Karpas-422 (cell line): ENCODE measurements around the gene PYY. TPM values are rescaled to one million over a fixed set of nuclear protein-coding genes. Genes with fewer than 3 reads are reported as not detected.

Source experiments
- DNase-seq: peaks from one replicate; pipeline ENCODE4 v3.0.0-alpha.2; 2015
- H2AFZ ChIP-seq: fragments of 200-600 bp; sonication (generic); 2 replicates; pipeline ENCODE4 v1.6.1; 2014; ENCODE audit warnings: antibody characterized with exemption, low read length, mixed read lengths
- H3K27ac ChIP-seq: fragments of 200-600 bp; sonication (generic); 2 replicates; pipeline ENCODE4 v1.5.1; 2014; ENCODE audit warnings: mild to moderate bottlenecking, low read length, moderate library complexity
- H3K27me3 ChIP-seq: fragments of 200-600 bp; sonication (generic); 2 replicates; pipeline ENCODE4 v1.6.1; 2014; ENCODE audit warnings: low read length, mixed read lengths
- H3K36me3 ChIP-seq: fragments of 200-600 bp; sonication (generic); 2 replicates; pipeline ENCODE4 v1.6.1; 2014; ENCODE audit warnings: low read length, mixed read lengths; ENCODE audit not compliant: insufficient read depth
- H3K4me1 ChIP-seq: fragments of 200-600 bp; sonication (generic); 2 replicates; pipeline ENCODE4 v1.6.1; 2014; ENCODE audit warnings: mild to moderate bottlenecking, low read length, mixed read lengths
- H3K4me2 ChIP-seq: fragments of 200-600 bp; sonication (generic); 2 replicates; pipeline ENCODE4 v1.6.1; 2014; ENCODE audit warnings: low read length, low read depth, mild to moderate bottlenecking; ENCODE audit not compliant: poor library complexity, severe bottlenecking
- H3K4me3 ChIP-seq: fragments of 200-600 bp; sonication (generic); 2 replicates; pipeline ENCODE4 v1.5.1; 2014; ENCODE audit warnings: mild to moderate bottlenecking, antibody characterized with exemption, low read length, mixed read lengths
- H3K79me2 ChIP-seq: fragments of 200-600 bp; sonication (generic); 2 replicates; pipeline ENCODE4 v1.6.1; 2014; ENCODE audit warnings: mild to moderate bottlenecking, low read length, mixed read lengths
- H3K9ac ChIP-seq: fragments of 200-600 bp; sonication (generic); 2 replicates; pipeline ENCODE4 v1.6.0; 2014; ENCODE audit warnings: low read length
- H3K9me2 ChIP-seq: fragments of 200-600 bp; sonication (generic), shearing (Covaris generic); replicated peaks from 2 replicates; pipeline ENCODE4 v1.6.0; 2014; ENCODE audit warnings: mild to moderate bottlenecking, low read length, moderate library complexity; ENCODE audit not compliant: insufficient read depth
- H3K9me3 ChIP-seq: fragments of 300-700, 200-600 bp; sonication (generic); 2 replicates; pipeline ENCODE4 v1.6.1; 2014; ENCODE audit warnings: low read length, mixed read lengths
- H4K20me1 ChIP-seq: fragments of 200-600 bp; sonication (generic); 2 replicates; pipeline ENCODE4 v1.6.1; 2014; ENCODE audit warnings: mild to moderate bottlenecking, antibody characterized with exemption, low read length, low read depth; ENCODE audit not compliant: insufficient read depth
- total RNA-seq: library from RNA; depleted of rRNA; stranded (reverse); fragments of >200 nt; shearing (Covaris generic); gene quantifications from 2 replicates; pipeline ENCODE4 v1.2.3, GENCODE V29; 2014; ENCODE audit warnings: low replicate concordance

Gene PYY
- total RNA-seq, 1 experiment from 2014 or later = not detected

GRCh38 chr17:43913584-43913983, 40.2 kb downstream of the PYY start:
- peaks cover 14% of the 10 kb centered on the region for H3K4me1 ChIP-seq
- H3K27me3 ChIP-seq = no peaks in the 10 kb centered on the region
- H2AFZ ChIP-seq = no peak overlapping the region
- no peak for DNase-seq
- no peak overlapping the region for H3K9ac ChIP-seq
- no peaks in the 10 kb centered on the region for H3K79me2 ChIP-seq
- H3K9me3 ChIP-seq = no peaks in the 10 kb centered on the region
- no peaks in the 10 kb centered on the region for H3K36me3 ChIP-seq
- H3K27ac ChIP-seq = no peak overlapping the region
- H3K4me2 ChIP-seq = no peak overlapping the region
- H3K9me2 ChIP-seq = no peaks in the 10 kb centered on the region
- H4K20me1 ChIP-seq = no peaks in the 10 kb centered on the region
- no peak overlapping the region for H3K4me3 ChIP-seq

- no peak overlapping the region for H3K27ac ChIP-seq
- no peak overlapping the region for H3K9ac ChIP-seq
- no peaks in the 10 kb centered on the region for H3K79me2 ChIP-seq
- H4K20me1 ChIP-seq = no peaks in the 10 kb centered on the region
- no peaks in the 10 kb centered on the region for H3K27me3 ChIP-seq
- H3K9me3 ChIP-seq = no peaks in the 10 kb centered on the region
- H3K4me3 ChIP-seq = no peak overlapping the region
- H3K9me2 ChIP-seq = no peaks in the 10 kb centered on the region
- no peaks in the 10 kb centered on the region for H3K36me3 ChIP-seq
- no peak overlapping the region for H3K4me2 ChIP-seq
- no peak for DNase-seq
- peaks cover 19% of the 10 kb centered on the region for H3K4me1 ChIP-seq
- no peak overlapping the region for H2AFZ ChIP-seq
These were observed 41.0 kb downstream of the PYY start for GRCh38 chr17:43912635-43913304.

- H3K27ac ChIP-seq = no peak overlapping the region
- H3K36me3 ChIP-seq = no peaks in the 10 kb centered on the region
- no peak for DNase-seq
- H3K79me2 ChIP-seq = no peaks in the 10 kb centered on the region
- 0 out of 2 replicates have a peak, but pooled peaks cover 3% of the 10 kb centered on the region for H4K20me1 ChIP-seq
- H3K27me3 ChIP-seq = no peaks in the 10 kb centered on the region
- no peaks in the 10 kb centered on the region for H3K9me2 ChIP-seq
- no peak overlapping the region for H2AFZ ChIP-seq
- no peaks in the 10 kb centered on the region for H3K9me3 ChIP-seq
- no peak overlapping the region for H3K9ac ChIP-seq
- H3K4me3 ChIP-seq = no peak overlapping the region
- no peak overlapping the region for H3K4me2 ChIP-seq
- peaks cover 20% of the 10 kb centered on the region for H3K4me1 ChIP-seq
These were observed 41.8 kb downstream of the PYY start for GRCh38 chr17:43911904-43912303.

- 0 out of 2 replicates have a peak, but pooled peaks cover 4% of the 10 kb centered on the region for H4K20me1 ChIP-seq
- no peak overlapping the region for H3K9ac ChIP-seq
- H2AFZ ChIP-seq = no peak overlapping the region
- H3K27ac ChIP-seq = no peak overlapping the region
- no peak overlapping the region for H3K4me2 ChIP-seq
- no peaks in the 10 kb centered on the region for H3K9me3 ChIP-seq
- no peaks in the 10 kb centered on the region for H3K79me2 ChIP-seq
- H3K4me3 ChIP-seq = no peak overlapping the region
- H3K36me3 ChIP-seq = no peaks in the 10 kb centered on the region
- no peaks in the 10 kb centered on the region for H3K27me3 ChIP-seq
- H3K9me2 ChIP-seq = no peaks in the 10 kb centered on the region
- H3K4me1 ChIP-seq = peaks cover 15% of the 10 kb centered on the region
- no peak for DNase-seq
These were observed 44.1 kb downstream of the PYY start for GRCh38 chr17:43909537-43910231.

- 0 out of 2 replicates have a peak, but pooled peaks cover 4% of the 10 kb centered on the region for H4K20me1 ChIP-seq
- H2AFZ ChIP-seq = 0 out of 2 replicates have a peak overlapping the region, but pooled peaks have one; percentile 81
- no peaks in the 10 kb centered on the region for H3K27me3 ChIP-seq
- no peaks in the 10 kb centered on the region for H3K79me2 ChIP-seq
- no peaks in the 10 kb centered on the region for H3K36me3 ChIP-seq
- H3K9me2 ChIP-seq = no peaks in the 10 kb centered on the region
- H3K9me3 ChIP-seq = no peaks in the 10 kb centered on the region
- peak; percentile 90 for DNase-seq
- H3K4me3 ChIP-seq = no peak overlapping the region; the same call in 1 of the 2 replicates
- peaks cover 15% of the 10 kb centered on the region for H3K4me1 ChIP-seq
- H3K27ac ChIP-seq = no peak overlapping the region
- H3K4me2 ChIP-seq = peak overlapping the region; percentile 68
- no peak overlapping the region for H3K9ac ChIP-seq
These were observed 45.6 kb downstream of the PYY start for GRCh38 chr17:43907998-43908721.

- DNase-seq = peak; percentile 82
- H3K4me2 ChIP-seq = peak within 1 kb of the TSS; percentile 68
These were observed 46.2 kb downstream of the PYY start, which contains the start of gene MPP2 for GRCh38 chr17:43907425-43907981. Gene MPP2 (minus strand): TSS chr17:43907536. CDS start chr17:43904460, 3,076 bp downstream.

GRCh38 chr17:43906951-43907424, 46.8 kb downstream of the PYY start:
- no peak overlapping the region for H3K27ac ChIP-seq
- H3K9me3 ChIP-seq = no peaks in the 10 kb centered on the region
- DNase-seq = no peak
- no peaks in the 10 kb centered on the region for H3K36me3 ChIP-seq
- peaks cover 15% of the 10 kb centered on the region for H3K4me1 ChIP-seq
- no peak overlapping the region for H2AFZ ChIP-seq
- H3K9ac ChIP-seq = 0 out of 2 replicates have a peak overlapping the region, but pooled peaks have one; percentile 34
- H3K27me3 ChIP-seq = no peaks in the 10 kb centered on the region
- 0 out of 2 replicates have a peak, but pooled peaks cover 4% of the 10 kb centered on the region for H4K20me1 ChIP-seq
- peak overlapping the region; percentile 68 for H3K4me2 ChIP-seq
- H3K9me2 ChIP-seq = no peaks in the 10 kb centered on the region
- no peaks in the 10 kb centered on the region for H3K79me2 ChIP-seq
- H3K4me3 ChIP-seq = peak overlapping the region; percentile 48; the same call in 1 of the 2 replicates

More at GRCh38 chr17:43907425-43907981, 46.2 kb downstream of the PYY start, which contains the start of gene MPP2:
- Histone ChIP-seq H3K9me3 (no peaks in the 10 kb centered on the region), H4K20me1 (0 out of 2 replicates have a peak, but pooled peaks cover 4% of the 10 kb centered on the region), H3K27ac (no peak within 1 kb of the TSS), H3K4me1 (peaks cover 15% of the 10 kb centered on the region), H3K36me3 (no peaks in the 10 kb centered on the region), H3K9ac (peak within 1 kb of the TSS; percentile 34; the same call in 1 of the 2 replicates), H3K27me3 (no peaks in the 10 kb centered on the region), H2AFZ (peak within 1 kb of the TSS; percentile 81; the same call in 1 of the 2 replicates), H3K9me2 (no peaks in the 10 kb centered on the region), H3K4me3 (peak within 1 kb of the TSS; percentile 48; the same call in 1 of the 2 replicates), H3K79me2 (no peaks in the 10 kb centered on the region)
